ENCODE measurements around the gene RAPGEF5.

GRCh38 chr7:22270371-22270770 lies 86.6 kb downstream of the RAPGEF5 start:
- TF ChIP-seq CTCF (IDR thresholded peaks at IDR 0.05) (no peak), POLR2A (IDR thresholded peaks at IDR 0.05) (no peak), POLR2AphosphoS5 (IDR thresholded peaks at IDR 0.05) (no peak)
